Skeletal muscle tissue (tissue), 4 donors: Measurements from ENCODE around the gene APBB1IP. TPM values are rescaled to one million over a fixed set of nuclear protein-coding genes. Genes with fewer than 3 reads are reported as not detected.

Experiments used
- H3K27ac ChIP-seq: one replicate; pipeline ENCODE4 v1.7.0; 2013; ENCODE audit warnings: mild to moderate bottlenecking, low read depth, low read length, inconsistent platforms
- H3K27me3 ChIP-seq, 3 donors: one replicate each; pipeline ENCODE4 v1.7.0; 2013; ENCODE audit warnings: low read length in 3 of 3; ENCODE audit not compliant: control insufficient read depth in 3 of 3, insufficient read depth in 3 of 3
- H3K36me3 ChIP-seq, 3 donors: one replicate each; pipeline ENCODE4 v1.7.0; 2013; ENCODE audit warnings: low read length in 3 of 3; ENCODE audit not compliant: control insufficient read depth in 3 of 3, insufficient read depth in 3 of 3
- H3K4me1 ChIP-seq, 3 donors: one replicate each; pipeline ENCODE4 v1.7.0; 2013; ENCODE audit warnings: low read length in 3 of 3, mild to moderate bottlenecking in 3 of 3; ENCODE audit not compliant: control insufficient read depth in 3 of 3, insufficient read depth in 3 of 3
- H3K4me3 ChIP-seq, 3 donors: one replicate each; pipeline ENCODE4 v1.7.0; 2013; ENCODE audit warnings: low read length in 3 of 3
- H3K9ac ChIP-seq, 3 donors: one replicate each; pipeline ENCODE4 v1.7.0; 2013; ENCODE audit warnings: low read length in 3 of 3, mild to moderate bottlenecking in 3 of 3, moderate library complexity in 2 of 3, low read depth in 1 of 3
- H3K9me3 ChIP-seq, 3 donors: one replicate each; pipeline ENCODE4 v1.7.0; 2013; ENCODE audit warnings: low read length in 3 of 3; ENCODE audit not compliant: control insufficient read depth in 3 of 3
- total RNA-seq: library from RNA; depleted of rRNA; stranded (reverse); fragments of >200 nt; gene quantifications from one replicate; pipeline ENCODE4 v1.2.3, GENCODE V29; 2014
- donor health status: Osteomylitis.

APBB1IP gene
- total RNA-seq, 1 donor from 2014 or later, result 4.2 TPM

DNA sequence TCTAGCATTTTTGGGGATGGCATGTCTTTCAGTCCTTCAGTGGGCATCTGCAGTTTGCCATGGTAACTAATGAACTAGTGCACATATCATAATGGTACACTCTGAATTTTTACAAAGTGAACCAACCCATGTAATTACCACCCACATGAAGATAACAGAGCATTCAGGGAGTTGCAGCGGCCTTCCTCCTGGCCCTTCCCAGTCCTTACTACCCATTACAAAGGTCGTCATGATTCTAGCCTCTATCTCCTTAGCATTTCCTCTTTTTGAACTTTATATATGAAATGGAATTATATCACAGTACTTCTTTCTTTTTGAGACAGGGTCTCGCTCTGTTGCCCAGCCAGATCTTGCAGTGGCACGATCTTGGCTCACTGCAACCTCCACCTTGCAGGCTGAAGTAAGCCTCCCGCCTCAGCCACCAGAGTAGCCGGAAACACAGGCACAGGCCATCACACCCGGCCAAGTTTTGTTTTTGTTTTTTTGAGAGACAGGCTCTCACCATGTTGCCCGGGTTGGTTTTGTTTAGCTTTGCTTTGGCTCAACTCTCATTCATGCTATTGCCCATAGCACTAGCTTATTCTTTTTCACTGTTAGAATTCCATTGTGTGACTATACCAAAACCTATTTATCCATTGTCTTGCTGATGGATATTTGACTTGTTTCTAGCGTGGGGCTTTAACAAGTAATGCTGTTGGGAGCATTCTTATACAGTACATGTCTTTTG is 79.2 kb downstream of the APBB1IP start:
- Histone ChIP-seq H3K9ac (no peak overlapping the region), H3K4me3 (no peak overlapping the region), H3K27me3 (no peaks in the 10 kb centered on the region), H3K27ac (no peak overlapping the region), H3K9me3 (peaks cover 0 to 5% (median 4%) of the 10 kb centered on the region in 3 donors), H3K36me3 (peaks cover 0 to 2% (median 0%) of the 10 kb centered on the region in 3 donors), H3K4me1 (no peaks in the 10 kb centered on the region)

DNA sequence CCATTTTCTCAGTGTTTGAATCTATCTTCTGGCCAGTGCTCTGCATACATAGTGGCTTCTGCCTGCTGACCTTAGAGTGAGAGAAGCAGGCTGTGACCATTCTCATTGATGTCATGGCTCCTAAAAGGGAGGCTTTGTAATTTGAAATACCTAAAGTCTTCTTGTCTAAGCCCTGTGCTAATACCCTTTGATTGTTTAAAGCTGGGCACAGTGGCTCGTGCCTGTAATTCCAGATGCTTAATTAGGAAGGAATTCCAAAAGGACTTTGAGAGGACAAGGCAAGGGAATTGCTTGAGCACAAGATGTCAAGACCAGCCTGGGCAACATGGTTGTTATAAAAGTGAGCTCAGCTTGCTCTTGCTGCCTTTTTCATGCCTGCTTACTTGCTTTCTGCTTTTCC is 81.7 kb downstream of the APBB1IP start:
- Histone ChIP-seq H3K9ac (no peak overlapping the region), H3K36me3 (peaks cover 0 to 2% (median 0%) of the 10 kb centered on the region in 3 donors), H3K9me3 (no peaks in the 10 kb centered on the region), H3K4me3 (no peak overlapping the region), H3K4me1 (no peaks in the 10 kb centered on the region), H3K27me3 (no peaks in the 10 kb centered on the region), H3K27ac (no peak overlapping the region)

DNA sequence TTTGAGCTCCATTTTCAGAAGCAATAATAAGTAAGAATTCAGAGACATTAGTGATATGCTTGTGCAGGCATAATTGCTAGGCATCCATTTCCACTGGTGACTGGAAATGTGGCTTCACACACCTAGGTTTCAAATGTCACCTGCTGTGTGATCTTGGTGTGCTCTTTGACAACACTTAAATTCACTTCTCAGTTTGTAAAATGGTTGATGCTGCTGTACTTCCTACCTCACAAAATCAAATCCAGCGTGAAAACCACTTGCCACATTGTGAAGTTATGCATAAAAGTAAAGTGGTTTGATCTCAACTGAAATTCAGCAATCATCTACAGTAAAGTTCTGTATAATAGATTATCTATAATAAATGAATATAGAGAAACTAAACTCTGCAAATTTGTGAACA is 82.4 kb downstream of the APBB1IP start:
- H3K27ac ChIP-seq, result no peak overlapping the region
- H3K9me3 ChIP-seq, result no peaks in the 10 kb centered on the region
- H3K4me3 ChIP-seq, result no peak overlapping the region
- no peak overlapping the region for H3K9ac ChIP-seq
- no peaks in the 10 kb centered on the region for H3K27me3 ChIP-seq
- no peaks in the 10 kb centered on the region for H3K36me3 ChIP-seq
- H3K4me1 ChIP-seq, result no peaks in the 10 kb centered on the region

DNA sequence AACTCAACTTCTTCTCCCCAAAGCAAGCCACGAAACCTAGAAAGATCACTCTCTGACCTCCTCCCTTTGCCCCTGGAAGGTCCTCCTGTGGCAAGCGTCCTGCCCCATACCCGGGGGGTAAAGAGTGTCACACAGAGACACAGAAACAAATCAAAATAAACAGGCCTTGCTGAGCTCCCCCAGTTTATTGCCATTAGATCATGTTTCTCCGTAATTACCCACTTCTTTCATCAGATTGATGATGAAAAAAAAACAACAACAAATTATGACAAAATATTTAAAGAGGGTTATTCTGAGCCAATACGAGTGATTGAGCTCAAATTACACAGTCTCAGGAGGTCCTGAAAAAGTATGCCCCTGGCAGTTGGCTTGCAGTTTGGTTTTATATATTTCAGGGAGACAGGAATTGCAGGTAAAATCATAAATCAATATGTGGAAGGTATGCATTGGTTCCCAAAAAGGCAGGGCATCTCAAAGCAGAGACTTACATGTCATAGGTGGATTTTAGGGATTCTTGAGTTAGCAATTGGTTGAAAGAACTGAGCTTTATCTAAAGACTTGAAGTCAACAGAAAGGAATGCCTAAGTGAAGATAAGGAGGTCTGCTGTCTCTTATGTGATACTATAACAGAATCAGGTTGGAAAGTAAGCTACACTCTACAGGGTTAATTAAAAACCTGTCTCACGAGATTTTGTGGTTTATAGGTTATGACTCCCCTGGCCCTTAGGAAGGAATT is 86.2 kb downstream of the APBB1IP start:
- H3K4me3 ChIP-seq, result no peak overlapping the region
- no peaks in the 10 kb centered on the region for H3K36me3 ChIP-seq
- no peaks in the 10 kb centered on the region for H3K4me1 ChIP-seq
- H3K27ac ChIP-seq, result no peak overlapping the region
- H3K9me3 ChIP-seq, result no peaks in the 10 kb centered on the region
- H3K27me3 ChIP-seq, result no peaks in the 10 kb centered on the region
- H3K9ac ChIP-seq, result no peak overlapping the region

DNA sequence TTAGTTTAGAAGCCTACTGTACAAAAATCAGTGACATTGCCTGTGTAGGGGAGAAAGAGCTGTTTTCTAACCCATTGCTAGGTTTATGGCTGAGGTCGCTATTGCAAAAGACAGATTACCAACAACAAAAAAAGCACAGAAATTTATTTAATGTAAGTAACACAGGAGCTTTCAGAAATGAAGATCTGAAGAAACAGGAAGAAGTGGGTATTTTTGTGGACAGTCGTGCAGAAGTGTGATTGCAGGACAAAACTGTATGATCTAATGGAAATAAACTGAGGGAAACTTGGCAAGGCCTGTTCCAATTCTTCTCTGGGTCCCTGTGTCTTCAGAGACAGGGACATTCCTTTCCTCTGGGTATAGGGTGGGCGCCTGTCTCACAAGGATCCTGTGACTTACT is 87.4 kb downstream of the APBB1IP start:
- no peaks in the 10 kb centered on the region for H3K27me3 ChIP-seq
- H3K36me3 ChIP-seq, result no peaks in the 10 kb centered on the region
- no peak overlapping the region for H3K9ac ChIP-seq
- H3K4me3 ChIP-seq, result no peak overlapping the region
- H3K27ac ChIP-seq, result no peak overlapping the region
- no peaks in the 10 kb centered on the region for H3K9me3 ChIP-seq
- H3K4me1 ChIP-seq, result no peaks in the 10 kb centered on the region

DNA sequence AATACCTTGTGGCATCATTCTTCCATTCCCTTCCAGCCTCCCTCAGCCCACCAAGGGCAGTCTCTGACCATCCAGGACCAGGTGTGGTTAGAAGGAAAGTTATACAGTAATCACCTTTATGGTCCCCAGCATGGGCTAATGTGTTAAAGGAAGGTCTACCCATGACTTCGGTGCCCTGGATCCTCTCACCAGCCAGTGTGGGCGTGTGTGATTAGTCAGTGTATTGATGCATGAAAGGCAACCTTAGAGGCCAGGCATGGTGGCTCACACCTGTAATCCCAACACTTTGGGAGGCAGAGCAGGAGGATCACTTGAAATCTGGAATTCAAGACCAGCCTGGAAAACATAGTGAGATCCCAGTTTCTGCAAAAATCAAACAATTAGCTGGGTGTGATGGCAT is 88.9 kb downstream of the APBB1IP start:
- Histone ChIP-seq H3K4me3 (no peak overlapping the region), H3K9me3 (no peaks in the 10 kb centered on the region), H3K27ac (no peak overlapping the region), H3K4me1 (no peaks in the 10 kb centered on the region), H3K27me3 (no peaks in the 10 kb centered on the region), H3K9ac (no peak overlapping the region), H3K36me3 (no peaks in the 10 kb centered on the region)

DNA sequence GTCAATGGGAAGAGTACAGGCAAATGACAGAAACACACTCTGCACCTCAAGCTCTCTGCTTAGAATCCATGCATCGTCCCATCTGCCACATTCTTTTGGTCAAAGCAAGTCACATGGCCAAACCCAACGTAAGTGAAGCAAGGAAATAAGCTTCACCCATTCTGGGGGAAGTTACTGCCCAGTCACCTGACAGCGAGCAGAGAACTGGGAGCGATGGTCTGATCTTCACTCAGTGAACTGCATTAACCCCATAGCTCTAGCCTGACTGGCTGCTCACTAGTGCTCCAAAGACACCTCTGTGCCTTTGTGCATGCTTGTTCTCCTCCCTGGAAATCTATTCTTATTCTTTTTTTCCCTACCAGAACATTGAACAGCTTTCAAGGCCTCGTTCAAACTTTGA is 89.9 kb downstream of the APBB1IP start:
- no peaks in the 10 kb centered on the region for H3K4me1 ChIP-seq
- no peak overlapping the region for H3K4me3 ChIP-seq
- no peaks in the 10 kb centered on the region for H3K36me3 ChIP-seq
- no peaks in the 10 kb centered on the region for H3K27me3 ChIP-seq
- no peak overlapping the region for H3K9ac ChIP-seq
- H3K27ac ChIP-seq, result no peak overlapping the region
- no peaks in the 10 kb centered on the region for H3K9me3 ChIP-seq

DNA sequence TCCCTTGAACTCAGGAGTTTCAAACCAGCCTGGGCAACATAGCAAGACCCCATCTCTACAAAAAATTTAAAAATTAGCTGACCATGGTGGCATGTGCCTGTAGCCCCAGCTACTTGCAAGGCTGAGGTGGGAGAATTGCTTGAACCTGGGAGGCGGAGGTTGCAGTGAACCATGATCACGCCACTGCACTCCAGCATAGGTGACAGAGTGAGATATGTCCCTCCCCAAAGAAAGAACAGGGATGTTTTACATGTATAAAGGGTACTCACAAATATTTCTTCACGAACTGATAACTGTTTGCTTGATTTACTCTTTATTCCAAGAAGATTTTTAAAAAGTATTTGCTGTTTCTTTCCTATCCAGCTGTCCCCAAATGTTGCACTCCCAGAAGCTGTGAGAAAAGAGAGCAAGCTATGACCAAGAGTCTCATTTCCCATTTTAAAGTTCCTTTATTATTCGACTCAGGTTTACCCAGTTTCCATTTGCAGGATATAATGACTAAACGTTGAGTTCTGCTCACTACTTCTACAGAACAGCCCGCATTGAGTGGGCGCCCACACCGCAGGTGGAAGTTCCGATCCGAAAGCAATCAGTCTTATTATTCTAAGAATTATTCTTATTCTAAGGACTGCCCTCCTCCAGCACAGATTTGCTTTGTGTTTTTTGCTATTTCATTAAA is 90.7 kb downstream of the APBB1IP start:
- no peak overlapping the region for H3K27ac ChIP-seq
- no peaks in the 10 kb centered on the region for H3K36me3 ChIP-seq
- no peaks in the 10 kb centered on the region for H3K27me3 ChIP-seq
- no peak overlapping the region for H3K4me3 ChIP-seq
- H3K4me1 ChIP-seq, result no peaks in the 10 kb centered on the region
- no peaks in the 10 kb centered on the region for H3K9me3 ChIP-seq
- H3K9ac ChIP-seq, result no peak overlapping the region

DNA sequence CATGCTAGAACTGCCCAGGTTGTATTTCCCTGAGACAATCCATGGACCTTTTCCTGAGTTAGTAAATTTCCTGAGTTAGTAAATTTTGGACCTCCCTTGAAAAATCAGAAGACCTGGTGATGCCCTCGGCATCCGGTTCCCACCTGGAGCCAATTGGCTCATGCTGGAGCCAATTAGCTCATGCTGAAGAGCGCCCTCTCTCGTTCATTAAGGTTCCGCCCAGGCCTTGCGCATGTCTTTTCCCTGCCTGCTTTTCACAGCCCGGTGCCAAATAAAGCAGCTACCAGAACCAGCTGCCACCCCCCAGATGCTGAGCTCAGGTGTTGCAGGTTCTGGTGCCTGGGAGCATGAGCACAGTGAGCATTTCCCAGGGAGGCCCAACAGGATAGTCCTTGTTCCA is 96.2 kb downstream of the APBB1IP start:
- Histone ChIP-seq H3K4me1 (no peaks in the 10 kb centered on the region), H3K27me3 (no peaks in the 10 kb centered on the region), H3K27ac (no peak overlapping the region), H3K9me3 (no peaks in the 10 kb centered on the region), H3K4me3 (no peak overlapping the region), H3K9ac (no peak overlapping the region), H3K36me3 (peaks cover 0 to 3% (median 0%) of the 10 kb centered on the region in 3 donors)

DNA sequence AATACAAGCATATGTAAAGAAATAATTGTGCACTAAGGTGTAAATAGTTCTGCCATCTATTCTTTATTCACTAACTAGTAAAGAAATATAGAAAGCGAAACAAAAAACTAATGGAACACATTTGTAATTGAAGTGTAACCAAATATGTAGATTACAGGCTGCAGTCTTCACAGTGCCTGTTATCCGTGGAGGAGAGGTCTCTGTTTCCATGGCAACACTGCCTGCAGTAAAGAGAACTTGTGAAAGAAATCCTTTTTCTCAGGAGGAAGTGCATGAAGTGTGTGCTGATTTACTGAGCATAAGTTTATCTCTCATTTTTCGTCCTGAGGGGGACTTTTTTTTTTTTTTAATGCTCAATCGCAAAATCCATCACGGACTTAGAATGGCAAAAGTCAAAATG is 102.5 kb downstream of the APBB1IP start:
- Histone ChIP-seq H3K27ac (no peak overlapping the region), H3K9me3 (no peaks in the 10 kb centered on the region), H3K4me3 (no peak overlapping the region), H3K4me1 (no peaks in the 10 kb centered on the region), H3K36me3 (no peaks in the 10 kb centered on the region), H3K27me3 (no peaks in the 10 kb centered on the region), H3K9ac (no peak overlapping the region)
